K562 (cell line): ENCODE results near the gene OPRD1. TPM values are rescaled to one million over a fixed set of nuclear protein-coding genes. Genes with fewer than 3 reads are reported as not detected.
A peak's percentile ranks its signal among the peaks of the same experiment; 100 is the strongest.

ENCODE experiments used
- ATAC-seq: fragments of 200-7000 bp; cut with Tn5 transposase; 3 replicates; pipeline ENCODE4 v1.9.1; 2020; ENCODE audit warnings: moderate library complexity
- BruUV-seq: library from RNA; stranded (reverse); fragments of 400-500 nt; replicated peaks from 2 replicates; lab custom pipeline; 2021; lab: Mats Ljungman, UMichigan
- CTCF ChIA-PET: fragments of 300-600 bp; formaldehyde crosslinking; extraction: SDS; loops from one replicate; lab custom pipeline; 2021; ENCODE audit warnings: low intra/inter-chr PET ratio; lab: Yijun Ruan, JAX
- POLR2A ChIA-PET: fragments of 300-600, 350-650 bp; sonication (Branson Sonifier 250); formaldehyde crosslinking; extraction: SDS; loops from one replicate; lab custom pipeline; 2021; ENCODE audit warnings: antibody characterized with exemption, inconsistent platforms; lab: Yijun Ruan, JAX
- DNase-seq, 4 experiments: peaks; one replicate each; pipeline versions ENCODE4 v3.0.0 to v3.0.0-alpha.2; 2011 to 2018; ENCODE audit warnings: low spot score in 3 of 4, mixed read lengths in 3 of 4; ENCODE audit errors: extremely low read depth in 1 of 4
- FAIRE-seq: peaks from 2 replicates; lab custom pipeline; 2011; peaks lifted over from hg19 to GRCh38; lab: Jason Lieb, UNC
- H2AFZ ChIP-seq: 2 replicates; pipeline ENCODE4 v1.6.0; 2011; ENCODE audit warnings: low read depth, low read length, control low read depth, inconsistent platforms
- H3K27ac ChIP-seq: fragments of 200-600 bp; 3 replicates; pipeline ENCODE4 v1.8.0; 2011; ENCODE audit warnings: low read depth, mild to moderate bottlenecking, control low read depth, inconsistent platforms, low read length, moderate library complexity, mixed read lengths; ENCODE audit errors: extremely low read depth
- H3K27me3 ChIP-seq, 2 experiments: fragments of 300-600 bp in 1 of 2; 2 replicates in 1 of 2; 3 replicates in 1 of 2; pipeline versions ENCODE4 v1.6.0 to v1.8.0; 2011; ENCODE audit warnings: inconsistent platforms in 2 of 2, low read length in 2 of 2, mild to moderate bottlenecking in 1 of 2, mixed read lengths in 1 of 2, moderate library complexity in 1 of 2; ENCODE audit not compliant: control insufficient read depth in 2 of 2, insufficient read depth in 2 of 2
- H3K36me3 ChIP-seq: fragments of 300-600 bp; 3 replicates; pipeline ENCODE4 v1.8.0; 2011; ENCODE audit warnings: mild to moderate bottlenecking, low read length, inconsistent platforms; ENCODE audit not compliant: control insufficient read depth, insufficient read depth
- H3K4me1 ChIP-seq, 2 experiments: fragments of 200-600 bp in 1 of 2; replicated peaks in 1 of 2; 2 replicates in 1 of 2; 3 replicates in 1 of 2; pipeline versions ENCODE4 v1.5.1 to v1.8.0; 2011; ENCODE audit warnings: inconsistent platforms in 2 of 2, low read length in 2 of 2, mild to moderate bottlenecking in 1 of 2, mixed read lengths in 1 of 2, moderate library complexity in 1 of 2; ENCODE audit not compliant: control insufficient read depth in 2 of 2, insufficient read depth in 2 of 2
- H3K4me2 ChIP-seq: 2 replicates; pipeline ENCODE4 v1.6.1; 2011; ENCODE audit warnings: low read length, control low read depth, inconsistent platforms, mixed read lengths; ENCODE audit not compliant: insufficient read depth
- H3K4me3 ChIP-seq: fragments of 200-600 bp; sonication (generic), shearing (Covaris generic); 2 replicates; pipeline ENCODE4 v1.5.1; 2016; ENCODE audit warnings: control low read depth, inconsistent platforms
- H3K79me2 ChIP-seq: fragments of 200-600 bp; 3 replicates; pipeline ENCODE4 v1.8.0; 2011; ENCODE audit warnings: low read length, inconsistent platforms; ENCODE audit not compliant: control insufficient read depth, insufficient read depth
- H3K9ac ChIP-seq, 2 experiments: 2 replicates each; pipeline versions ENCODE4 v1.6.0 to v1.6.1; 2011; ENCODE audit warnings: low read depth in 2 of 2, low read length in 2 of 2, control low read depth in 1 of 2, inconsistent platforms in 1 of 2, mild to moderate bottlenecking in 1 of 2, mixed read lengths in 1 of 2; ENCODE audit not compliant: insufficient read depth in 1 of 2
- H3K9me1 ChIP-seq: one replicate; pipeline ENCODE4 v1.6.0; 2011; ENCODE audit warnings: inconsistent platforms, mild to moderate bottlenecking, low read length, moderate library complexity; ENCODE audit not compliant: control insufficient read depth, insufficient read depth
- H3K9me3 ChIP-seq: replicated peaks from 2 replicates; pipeline ENCODE4 v1.5.1; 2011; ENCODE audit warnings: low read depth, low read length, inconsistent platforms; ENCODE audit not compliant: control insufficient read depth, insufficient read depth
- H4K20me1 ChIP-seq: replicated peaks from 2 replicates; pipeline ENCODE4 v1.6.1; 2011; ENCODE audit warnings: low read length, inconsistent platforms, mixed read lengths; ENCODE audit not compliant: control insufficient read depth, insufficient read depth
- CBFA2T3 ChIP-seq: fragments of 450-650 bp; IDR thresholded peaks from 2 replicates; pipeline ENCODE4 v1.6.1; 2017
- CTBP1 ChIP-seq: fragments of 450-650 bp; IDR thresholded peaks from 2 replicates; pipeline ENCODE4 v1.6.1; 2016; ENCODE audit warnings: borderline replicate concordance
- DACH1 ChIP-seq: fragments of 450-650 bp; IDR thresholded peaks from 2 replicates; pipeline ENCODE4 v1.6.1; 2018; ENCODE audit not compliant: partially characterized antibody
- E2F8 ChIP-seq: fragments of 450-650 bp; IDR thresholded peaks from 2 replicates; pipeline ENCODE4 v1.7.1; 2018; ENCODE audit warnings: mild to moderate bottlenecking, low read depth; ENCODE audit not compliant: partially characterized antibody
- ELF2 ChIP-seq: fragments of 250-450 bp; sonication (Bioruptor Pico); IDR thresholded peaks from 2 replicates; pipeline ENCODE4 v1.5.0; 2021; ENCODE audit warnings: mild to moderate bottlenecking
- FOXM1 ChIP-seq, 2 experiments: fragments of 450-650 bp in 1 of 2; sonication (generic) in 1 of 2; formaldehyde crosslinking in 1 of 2; IDR thresholded peaks; 2 replicates each; pipeline versions ENCODE4 v1.6.1 to v1.9.0; 2017 to 2022; ENCODE audit warnings: low read depth in 2 of 2, mild to moderate bottlenecking in 2 of 2, missing genetic modification reagents in 1 of 2, moderate library complexity in 1 of 2
- HMBOX1 ChIP-seq: sonication (generic); IDR thresholded peaks from 2 replicates; pipeline ENCODE4 v1.6.1; 2016
- KDM1A ChIP-seq, 2 experiments: fragments of 450-650 bp; IDR thresholded peaks; 2 replicates each; pipeline ENCODE4 v1.6.1; 2016; ENCODE audit warnings: mild to moderate bottlenecking in 2 of 2
- LCOR ChIP-seq: sonication (generic); formaldehyde crosslinking; IDR thresholded peaks from 2 replicates; pipeline ENCODE4 v1.8.0; 2022; ENCODE audit warnings: mild to moderate bottlenecking, missing genetic modification reagents
- MYNN ChIP-seq, 2 experiments: sonication (generic); formaldehyde crosslinking in 1 of 2; IDR thresholded peaks; 2 replicates each; pipeline versions ENCODE4 v1.5.0 to v1.6.1; 2016 to 2020; ENCODE audit warnings: antibody characterized with exemption in 1 of 2, missing genetic modification reagents in 1 of 2
- SMARCE1 ChIP-seq: fragments of 450-650 bp; IDR thresholded peaks from 2 replicates; pipeline ENCODE4 v1.7.1; 2016; ENCODE audit warnings: mild to moderate bottlenecking
- TAL1 ChIP-seq: fragments of 450-650 bp; IDR thresholded peaks from 2 replicates; pipeline ENCODE4 v1.6.1; 2016; ENCODE audit warnings: mild to moderate bottlenecking
- ZNF23 ChIP-seq: fragments of 250-450 bp; sonication (Bioruptor Pico); IDR thresholded peaks from 2 replicates; pipeline ENCODE4 v1.4.0; 2020; ENCODE audit warnings: mild to moderate bottlenecking
- ZNF347 ChIP-seq: fragments of 450-650 bp; formaldehyde crosslinking; IDR thresholded peaks from 2 replicates; pipeline ENCODE4 v1.4.0; 2020; ENCODE audit warnings: low read depth, mild to moderate bottlenecking, moderate library complexity
- ZNF41 ChIP-seq: fragments of 250-450 bp; sonication (Bioruptor Pico); conservative IDR thresholded peaks from 2 replicates; pipeline ENCODE4 v1.4.0; 2020; ENCODE audit warnings: mild to moderate bottlenecking
- WGBS: fragments of 100-300 bp; shearing (Covaris generic); methylation state at CpG from one replicate; pipeline ENCODE4 v1.1.6; 2016; ENCODE audit warnings: low coverage, mixed read lengths; ENCODE audit not compliant: insufficient coverage; ENCODE audit errors: missing lambda C conversion rate; 5-methylcytosine and 5-hydroxymethylcytosine counted together
- in situ Hi-C: fragments of 300-500 bp; cut with MboI; formaldehyde crosslinking; loops from 4 replicates; pipeline ENCODE4 v1.15.0; 2018; ENCODE audit warnings: inconsistent platforms, mixed read lengths
- intact Hi-C: fragments of 100-400 bp; cut with micrococcal nuclease; formaldehyde crosslinking; loops from 2 replicates; pipeline ENCODE4 v1.14.2; 2022
- polyA plus RNA-seq, 8 experiments: library from polyadenylated mRNA; depleted of rRNA in 4 of 8; stranded (reverse) in 5 of 8; unstranded in 3 of 8; fragments of >200 nt; fragmentation: Nextera tagmentation in 2 of 8; fragmentation: Illumina TruSeq in 1 of 8; extraction: Ambion mirVana in 2 of 8; extraction: Trizol in 1 of 8; gene quantifications; 2 replicates each; pipeline versions ENCODE4 v1.2.1 to v1.2.3, GENCODE V29; 2011 to 2014; ENCODE audit warnings: inconsistent platforms in 1 of 8, missing spikeins in 1 of 8
- total RNA-seq, 7 experiments: library from RNA; depleted of rRNA in 6 of 7; stranded (reverse); fragments of >200 nt in 6 of 7; fragmentation: Illumina TruSeq in 2 of 7; extraction: Trizol in 2 of 7; gene quantifications; 2 replicates each; pipeline versions ENCODE4 v1.2.1 to v1.2.3, GENCODE V29; 2011 to 2021; ENCODE audit warnings: low replicate concordance in 1 of 7
- TF ChIP-seq, protein P1 (sequence below): fragments of 450-650 bp; IDR thresholded peaks from 2 replicates; pipeline ENCODE4 v1.6.1; 2017; ENCODE audit warnings: antibody characterized with exemption, mild to moderate bottlenecking

OPRD1 gene
- total and polyA plus RNA-seq, 9 of the 15 experiments (the other 6 are each of a cell fraction or from before 2014, with no cell fraction given) = under 0.01 to 0.03 (median under 0.01) TPM; not detected in 6

- Histone ChIP-seq H4K20me1 (peaks cover 44% of the 10 kb centered on the region), H2AFZ (no peak overlapping the region), H3K4me3 (no peak overlapping the region; the same call in 1 of the 2 replicates), H3K9ac (peak overlapping the region; percentile 21 to 67; a peak in 2 of 4 replicates), H3K27ac (peak overlapping the region; percentile 61), H3K9me1 (peaks cover 3% of the 10 kb centered on the region), H3K79me2 (peaks cover 88% of the 10 kb centered on the region), H3K36me3 (peaks cover 46% of the 10 kb centered on the region), H3K4me2 (peak overlapping the region; percentile 61), H3K9me3 (no peaks in the 10 kb centered on the region), H3K27me3 (no peaks in the 10 kb centered on the region), H3K4me1 (peaks cover 38 to 41% of the 10 kb centered on the region in 2 experiments)
- DNase-seq = peak; percentile 47 to 90 (median 64)
- BruUV-seq = no TSS peak
- in situ Hi-C loops = no loop called here
- ChIA-PET POLR2A (interaction anchor here (0.6 to 3.1 kb wide), 16 partner anchors 8 to 574 kb away, joined by 3 to 21 read pairs (median 4); partner anchors contain the start of genes EPB41, RNU11 and SRSF4), CTCF (no interaction called here)
- 5% methylated on average over 2 of the region's 2 CpGs for WGBS
- peak; percentile 87 for ATAC-seq
- intact Hi-C loops = no loop called here
- FAIRE-seq = peak; percentile 96
- TF ChIP-seq ZNF41 (no peak), ZNF23 (CRISPR knock-in tag) (no peak), HMBOX1 (peak; percentile 39; the same call in 1 of the 2 replicates), TAL1 (peak; percentile 85), DACH1 (peak; percentile 80), CBFA2T3 (peak; percentile 95), E2F8 (no peak), ELF2 (CRISPR knock-in tag) (no peak), MYNN (IDR thresholded peaks at IDR 0.05) (peak; percentile 82; the same call in 1 of the 2 replicates), MYNN (CRISPR knock-in tag; IDR thresholded peaks at IDR 0.05) (no peak), SMARCE1 (peak; percentile 72), LCOR (no peak), KDM1A (IDR thresholded peaks at IDR 0.05) (peak; percentile 88 to 94), CTBP1 (peak; percentile 65), ZNF347 (CRISPR knock-in tag) (no peak), FOXM1 (IDR thresholded peaks at IDR 0.05; ENCODE audit: low read depth) (peak; percentile 63), FOXM1 (CRISPR knock-in tag; IDR thresholded peaks at IDR 0.05; ENCODE audit: low read depth) (no peak)
- TF ChIP-seq, protein P1, sequence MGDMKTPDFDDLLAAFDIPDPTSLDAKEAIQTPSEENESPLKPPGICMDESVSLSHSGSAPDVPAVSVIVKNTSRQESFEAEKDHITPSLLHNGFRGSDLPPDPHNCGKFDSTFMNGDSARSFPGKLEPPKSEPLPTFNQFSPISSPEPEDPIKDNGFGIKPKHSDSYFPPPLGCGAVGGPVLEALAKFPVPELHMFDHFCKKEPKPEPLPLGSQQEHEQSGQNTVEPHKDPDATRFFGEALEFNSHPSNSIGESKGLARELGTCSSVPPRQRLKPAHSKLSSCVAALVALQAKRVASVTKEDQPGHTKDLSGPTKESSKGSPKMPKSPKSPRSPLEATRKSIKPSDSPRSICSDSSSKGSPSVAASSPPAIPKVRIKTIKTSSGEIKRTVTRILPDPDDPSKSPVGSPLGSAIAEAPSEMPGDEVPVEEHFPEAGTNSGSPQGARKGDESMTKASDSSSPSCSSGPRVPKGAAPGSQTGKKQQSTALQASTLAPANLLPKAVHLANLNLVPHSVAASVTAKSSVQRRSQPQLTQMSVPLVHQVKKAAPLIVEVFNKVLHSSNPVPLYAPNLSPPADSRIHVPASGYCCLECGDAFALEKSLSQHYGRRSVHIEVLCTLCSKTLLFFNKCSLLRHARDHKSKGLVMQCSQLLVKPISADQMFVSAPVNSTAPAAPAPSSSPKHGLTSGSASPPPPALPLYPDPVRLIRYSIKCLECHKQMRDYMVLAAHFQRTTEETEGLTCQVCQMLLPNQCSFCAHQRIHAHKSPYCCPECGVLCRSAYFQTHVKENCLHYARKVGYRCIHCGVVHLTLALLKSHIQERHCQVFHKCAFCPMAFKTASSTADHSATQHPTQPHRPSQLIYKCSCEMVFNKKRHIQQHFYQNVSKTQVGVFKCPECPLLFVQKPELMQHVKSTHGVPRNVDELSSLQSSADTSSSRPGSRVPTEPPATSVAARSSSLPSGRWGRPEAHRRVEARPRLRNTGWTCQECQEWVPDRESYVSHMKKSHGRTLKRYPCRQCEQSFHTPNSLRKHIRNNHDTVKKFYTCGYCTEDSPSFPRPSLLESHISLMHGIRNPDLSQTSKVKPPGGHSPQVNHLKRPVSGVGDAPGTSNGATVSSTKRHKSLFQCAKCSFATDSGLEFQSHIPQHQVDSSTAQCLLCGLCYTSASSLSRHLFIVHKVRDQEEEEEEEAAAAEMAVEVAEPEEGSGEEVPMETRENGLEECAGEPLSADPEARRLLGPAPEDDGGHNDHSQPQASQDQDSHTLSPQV = peak; percentile 75
Measured at GRCh38 chr1:28902738-28903137, 90.8 kb downstream of the OPRD1 start.
